Endothelial cell of umbilical vein (primary cell): Measurements from ENCODE around the gene NFATC4.

Experiments
- CTCF ChIP-seq, 2 donors: IDR thresholded peaks; 1 replicate in 1 of 2; 2 replicates in 1 of 2; pipeline ENCODE4 v1.5.1; 2011; ENCODE audit warnings: low read length in 2 of 2, mild to moderate bottlenecking in 2 of 2, moderate library complexity in 2 of 2, control low read depth in 1 of 2, inconsistent platforms in 1 of 2, low read depth in 1 of 2; ENCODE audit not compliant: insufficient read depth in 1 of 2; ENCODE audit errors: extremely low read depth in 1 of 2
- EZH2 ChIP-seq: IDR thresholded peaks from 2 replicates; pipeline ENCODE4 v1.6.1; 2012; ENCODE audit warnings: borderline replicate concordance, low read depth, mild to moderate bottlenecking, moderate library complexity, low read length, inconsistent platforms; ENCODE audit not compliant: severe bottlenecking
- JUN ChIP-seq: IDR thresholded peaks from 2 replicates; pipeline ENCODE4 v1.6.1; 2011; ENCODE audit warnings: borderline replicate concordance, low read depth; ENCODE audit not compliant: insufficient read length, insufficient read depth
- MAX ChIP-seq: IDR thresholded peaks from 2 replicates; pipeline ENCODE4 v1.6.1; 2011; ENCODE audit not compliant: insufficient read depth, insufficient read length
- MYC ChIP-seq: IDR thresholded peaks from one replicate; pipeline ENCODE4 v1.6.1; 2011; ENCODE audit warnings: mild to moderate bottlenecking, low read depth, low read length
- POLR2A ChIP-seq: IDR thresholded peaks from 2 replicates; pipeline ENCODE4 v1.6.1; 2012; ENCODE audit warnings: low read depth, mild to moderate bottlenecking, control low read depth, low read length
- POLR2AphosphoS5 ChIP-seq: IDR thresholded peaks from 2 replicates; pipeline ENCODE4 v1.6.1; 2012; ENCODE audit warnings: low read depth, mild to moderate bottlenecking, control low read depth, low read length, moderate library complexity; ENCODE audit not compliant: insufficient read depth

- TF ChIP-seq POLR2A (no peak), CTCF (IDR thresholded peaks at IDR 0.05; ENCODE audit: extremely low read depth in 1 of 2, insufficient read depth in 1 of 2, low read depth in 1 of 2, low read length in 2 of 2) (no peak), JUN (no peak), EZH2 (no peak), MAX (no peak), POLR2AphosphoS5 (no peak), MYC (no peak)
Observed at GRCh38 chr14:24414077-24414476, 46.1 kb downstream of the NFATC4 start.
